GM19438 (cell line): ENCODE measurements around the gene NUB1.

Experiments
- ATAC-seq: cut with Tn5 transposase; IDR thresholded peaks from one replicate; pipeline ENCODE4 v1.9.1; 2021; ENCODE audit warnings: low read depth; ENCODE audit not compliant: unreplicated experiment

Gene NUB1

GRCh38 chr7:151374726-151375125 is 33.1 kb downstream of the NUB1 start:
- ATAC-seq = no peak

DNA sequence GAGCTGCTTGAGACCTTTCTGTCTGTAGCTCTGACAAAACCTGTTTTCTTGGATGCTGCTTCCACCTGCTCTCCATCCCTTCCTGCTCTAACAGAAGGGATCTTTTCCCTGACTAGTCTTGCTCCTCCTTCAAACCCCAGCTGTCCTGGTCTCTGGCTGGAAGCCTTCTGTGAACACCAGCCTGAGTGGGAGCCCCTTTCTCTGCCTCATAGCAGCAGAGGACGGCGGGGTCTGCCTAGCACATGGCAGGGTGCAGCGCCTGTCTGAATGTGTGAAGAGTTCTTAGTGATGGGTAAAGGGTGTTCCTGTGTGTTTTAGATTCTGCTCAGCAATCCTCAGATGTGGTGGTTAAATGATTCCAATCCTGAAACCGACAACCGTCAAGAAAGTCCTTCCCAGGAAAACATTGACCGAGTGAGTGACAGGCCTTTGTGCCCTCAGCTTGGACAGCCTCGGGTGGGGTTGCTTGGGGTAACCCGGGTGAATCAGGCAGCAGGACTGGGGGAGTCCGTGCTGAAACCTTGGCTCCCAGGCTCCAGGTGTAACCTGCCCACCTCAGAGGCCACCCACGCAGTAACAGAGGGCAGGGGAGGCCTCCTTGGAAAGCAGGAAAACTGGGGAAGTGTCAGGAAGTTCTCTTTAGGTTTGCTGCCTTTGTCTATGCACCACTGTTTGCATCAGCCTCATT is 34.1 kb downstream of the NUB1 start:
- no peak for ATAC-seq

DNA sequence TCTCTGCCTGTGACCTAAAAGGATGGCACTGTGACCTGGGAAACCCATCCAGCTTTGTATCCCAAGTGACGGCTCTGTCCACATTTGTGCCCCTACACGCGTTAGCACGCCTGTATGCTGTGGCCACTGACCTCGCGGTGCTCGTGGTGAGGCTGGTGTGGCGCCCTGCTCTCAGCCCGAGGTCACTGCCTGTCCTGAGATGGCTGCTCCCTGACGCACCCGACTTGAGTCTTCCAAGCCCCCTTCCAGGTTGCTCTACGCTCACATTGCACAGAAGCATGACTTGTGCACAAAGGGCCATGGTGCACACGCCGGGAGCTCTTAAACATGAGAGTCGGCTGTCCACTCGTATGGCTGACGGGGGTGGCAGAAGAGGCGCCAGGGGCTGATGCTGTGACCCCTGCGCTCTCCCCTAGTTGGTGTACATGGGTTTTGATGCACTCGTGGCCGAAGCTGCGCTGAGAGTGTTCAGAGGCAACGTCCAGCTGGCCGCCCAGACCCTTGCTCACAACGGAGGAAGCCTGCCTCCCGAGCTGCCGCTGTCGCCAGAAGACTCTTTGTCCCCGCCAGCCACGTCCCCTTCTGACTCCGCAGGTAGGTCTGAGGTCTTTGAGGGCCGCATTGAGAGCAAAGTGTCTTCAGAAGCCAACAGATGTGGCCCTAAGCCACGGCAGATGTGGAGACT is 34.7 kb downstream of the NUB1 start:
- no peak for ATAC-seq

- no peak for ATAC-seq
Measured at GRCh38 chr7:151377406-151377805, 35.8 kb downstream of the NUB1 start.

DNA sequence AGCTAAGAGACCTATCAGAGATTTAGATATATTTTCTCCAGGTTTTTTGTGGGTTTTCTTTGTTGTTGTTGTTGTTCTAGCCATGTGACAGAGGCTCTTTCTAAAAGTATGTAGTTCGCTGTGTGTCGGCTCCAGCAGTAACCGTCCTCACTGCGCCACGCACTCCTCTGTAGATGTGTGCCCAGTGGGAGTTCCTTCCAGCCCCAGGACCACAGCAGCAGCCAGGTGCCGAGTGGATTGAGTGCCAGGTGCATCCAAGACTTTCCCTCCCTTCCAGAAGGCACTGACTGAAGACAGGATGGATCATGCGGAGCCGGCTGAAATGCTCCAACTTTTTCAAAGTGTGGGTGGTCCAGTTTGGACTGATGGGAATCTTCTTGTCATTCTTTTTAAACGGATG is 36.4 kb downstream of the NUB1 start:
- ATAC-seq = no peak

- ATAC-seq = no peak
Measured at GRCh38 chr7:151378496-151379192, 37.0 kb downstream of the NUB1 start.

DNA sequence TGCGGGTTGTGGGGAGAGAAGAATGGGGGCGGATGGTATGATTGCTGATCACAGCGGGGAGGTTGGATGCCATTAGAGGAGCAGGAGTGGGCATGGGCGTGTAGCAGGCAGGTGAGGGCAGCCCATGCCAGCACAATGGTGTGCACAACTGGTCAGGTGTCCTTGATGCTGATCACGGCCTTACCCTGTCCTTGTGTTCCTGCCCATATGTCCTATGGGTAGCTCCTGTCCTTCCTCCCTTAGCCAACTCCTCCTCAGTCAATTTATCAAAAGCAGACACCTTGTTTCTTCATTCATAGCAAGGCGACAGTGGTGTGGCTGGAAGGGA is 37.5 kb downstream of the NUB1 start:
- ATAC-seq = no peak

DNA sequence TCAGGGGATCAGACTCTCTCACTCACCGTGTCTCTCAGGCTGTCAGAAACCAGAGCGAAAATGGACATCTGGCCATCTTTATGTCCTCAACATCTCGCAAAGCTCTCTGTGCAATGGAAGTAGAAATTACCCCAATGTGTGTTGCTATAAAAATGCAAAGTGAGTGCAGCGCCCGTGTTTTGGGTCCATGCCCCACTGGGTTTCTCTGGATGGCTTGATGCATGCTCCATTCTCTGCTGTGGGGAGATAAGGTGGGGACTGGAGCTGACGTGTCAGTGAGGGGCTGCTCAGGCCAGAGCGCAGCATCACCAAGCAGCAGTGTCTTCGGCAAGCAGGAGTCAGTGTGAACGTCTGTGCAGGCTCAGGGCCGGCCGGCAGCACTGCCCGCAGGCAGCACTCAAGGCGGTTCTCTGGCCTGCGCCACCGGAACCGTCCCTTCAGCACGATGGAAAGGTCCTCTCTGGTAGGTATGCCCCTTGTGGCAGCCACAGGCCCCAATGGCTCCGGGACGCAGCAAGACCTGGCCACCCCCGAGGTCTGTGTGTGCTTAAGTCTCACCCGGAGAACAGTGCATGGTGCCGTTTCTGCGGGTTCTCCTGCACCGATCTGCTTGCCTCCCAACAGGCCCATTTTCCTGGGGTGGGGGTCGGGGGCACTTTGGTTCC is 38.1 kb downstream of the NUB1 start:
- no peak for ATAC-seq

DNA sequence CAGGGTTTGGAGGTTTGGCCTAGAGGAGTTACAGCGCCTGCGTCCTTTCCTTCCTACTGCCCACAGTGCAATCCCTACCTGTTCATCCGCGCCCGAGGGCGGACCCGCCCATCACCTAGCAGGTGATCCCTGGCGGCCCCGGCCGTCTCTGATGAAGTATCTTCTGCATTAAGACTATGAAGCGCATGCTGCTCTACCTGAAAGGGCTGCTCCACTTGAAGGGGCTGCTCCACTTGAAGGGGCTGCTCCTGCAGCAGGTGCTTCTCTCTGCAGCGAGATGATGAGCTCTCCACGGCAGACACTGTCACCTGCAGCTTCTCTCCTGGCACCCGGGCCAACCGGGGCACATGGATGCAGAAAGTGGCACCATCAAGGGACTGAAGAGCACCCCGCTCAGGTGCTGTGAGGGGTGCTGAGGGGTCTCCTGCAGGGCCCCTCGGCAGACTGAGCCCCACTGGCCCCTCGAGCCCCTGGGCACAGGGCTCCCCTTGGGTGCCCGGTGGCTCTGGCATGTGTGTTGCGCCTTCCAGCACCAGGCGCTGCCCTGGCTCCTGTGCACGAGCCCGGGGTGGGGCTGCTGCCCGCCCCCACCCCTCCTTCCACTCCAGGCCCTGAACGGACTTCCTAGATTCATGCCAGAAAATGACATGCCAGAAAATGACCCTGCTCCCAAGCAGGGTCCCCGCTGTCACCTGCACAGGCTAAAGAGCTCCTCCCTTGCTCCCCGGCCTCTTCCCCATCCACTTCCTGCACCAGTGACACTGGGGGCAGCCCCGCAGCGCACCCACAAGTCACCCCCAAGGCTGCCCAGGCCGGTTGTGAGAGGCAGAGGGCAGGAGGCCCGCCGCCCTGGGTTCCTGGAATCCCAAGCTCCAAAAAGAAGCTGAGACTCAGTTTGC is 38.8 kb downstream of the NUB1 start:
- ATAC-seq = no peak

GRCh38 chr7:151381098-151381347 is 39.4 kb downstream of the NUB1 start:
- no peak for ATAC-seq

DNA sequence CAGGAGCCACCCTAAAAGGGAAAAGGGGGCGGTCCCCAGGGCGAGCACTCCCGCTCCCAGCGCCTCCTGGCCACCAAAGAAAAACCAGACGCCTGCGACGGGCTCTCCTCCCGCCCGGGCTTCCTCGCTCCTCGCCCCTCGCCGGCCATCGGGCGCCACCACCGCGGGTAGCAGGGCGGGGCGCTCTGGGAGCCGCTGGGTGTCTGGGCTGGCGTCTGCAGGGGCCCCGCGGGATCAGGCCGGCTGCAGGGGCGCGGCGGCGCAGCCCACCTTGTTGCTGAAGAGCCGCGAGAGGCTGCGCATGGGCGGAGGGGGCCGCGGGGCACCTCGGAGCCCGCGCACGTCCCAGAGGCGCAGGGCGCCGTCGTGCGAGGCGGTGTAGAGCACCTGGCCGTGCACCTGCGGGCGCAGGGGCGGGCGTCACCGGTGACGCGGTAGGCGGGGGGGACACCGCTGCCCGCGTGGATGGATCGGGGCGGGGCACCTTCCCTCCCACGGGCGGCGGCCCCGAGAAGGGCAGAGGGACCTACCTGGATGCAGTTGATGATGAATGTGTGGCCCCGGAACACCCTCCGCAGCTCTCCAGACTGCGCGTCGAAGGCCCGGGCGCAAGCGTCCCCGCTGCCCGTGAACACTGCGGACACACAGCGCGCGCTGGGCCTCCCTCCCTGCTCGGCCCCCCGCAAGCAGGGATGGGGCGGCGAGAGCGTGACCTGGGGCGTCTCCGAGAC is 39.9 kb downstream of the NUB1 start:
- ATAC-seq = no peak

DNA sequence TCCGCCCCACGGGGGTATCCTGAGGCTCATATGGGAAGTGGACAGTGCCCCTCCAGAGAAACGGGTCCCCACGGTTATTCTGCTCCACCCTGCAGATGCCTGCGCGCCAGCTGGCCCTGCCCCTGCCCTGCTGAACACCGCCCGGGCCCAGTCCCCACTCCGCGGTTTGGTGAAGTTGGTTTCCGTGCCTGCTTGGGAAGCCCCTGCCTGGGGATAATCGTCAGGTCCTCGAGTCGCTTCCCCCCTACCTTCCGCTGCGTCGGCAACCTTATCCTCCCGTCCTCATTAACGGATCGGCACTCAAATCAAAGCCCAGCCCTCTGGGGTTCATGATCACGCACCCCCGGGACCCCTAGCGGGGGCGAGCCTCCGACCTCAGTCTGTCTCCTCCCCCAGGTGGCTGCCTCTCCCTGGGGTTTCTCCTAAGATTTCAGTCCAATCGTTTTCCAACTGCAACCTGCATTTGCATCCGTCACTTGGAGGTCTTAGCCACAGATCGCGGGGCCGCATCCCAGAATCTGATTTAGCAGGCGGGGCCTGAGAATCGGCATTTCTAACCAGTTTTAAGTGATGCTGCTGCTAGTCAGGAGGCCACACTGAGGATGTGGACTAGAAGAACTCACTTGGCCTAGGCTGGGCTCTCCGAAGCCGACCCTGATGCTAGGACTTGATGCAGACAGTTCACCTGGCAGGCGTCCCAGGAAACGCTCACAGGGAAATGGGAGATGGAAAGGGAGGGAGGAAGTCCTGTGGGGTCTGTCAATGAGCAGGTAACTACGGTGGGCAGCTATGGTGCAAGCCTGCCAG is 40.7 kb downstream of the NUB1 start:
- ATAC-seq = no peak

DNA sequence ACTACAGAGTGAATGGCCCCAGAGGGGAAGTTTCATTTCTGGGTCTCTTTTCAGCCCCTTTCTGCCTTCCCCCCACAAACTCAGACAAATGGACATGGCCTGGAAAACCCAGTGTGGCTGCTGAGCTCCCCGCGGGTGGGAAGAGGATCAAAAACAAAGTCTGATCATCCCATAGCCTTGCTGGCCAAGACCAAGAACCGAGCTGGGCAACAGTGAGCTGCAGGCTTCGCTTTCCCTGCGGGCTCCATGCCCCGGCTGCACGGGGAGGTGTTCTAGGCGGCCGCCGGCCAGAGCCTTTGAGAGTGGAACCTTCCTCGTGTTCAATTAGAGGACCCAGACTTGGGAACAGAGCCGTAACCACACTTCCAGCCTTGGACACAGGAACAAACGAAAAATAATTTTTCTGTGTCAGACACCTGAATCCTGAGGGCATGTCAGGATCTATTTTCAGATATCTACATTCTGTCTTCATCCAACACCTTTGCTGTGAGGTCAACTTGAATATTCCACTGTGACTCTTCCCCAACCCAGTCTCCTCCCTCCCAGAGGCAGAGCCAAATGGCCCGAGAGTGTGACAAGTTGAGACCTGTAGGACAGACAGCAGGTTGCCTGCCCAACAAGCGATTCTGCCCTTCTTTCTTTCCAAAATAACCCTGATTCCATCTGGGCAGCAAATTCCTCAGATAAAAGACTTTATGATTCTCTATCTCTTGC is 42.2 kb downstream of the NUB1 start:
- ATAC-seq = no peak

GRCh38 chr7:151384352-151384697 is 42.7 kb downstream of the NUB1 start:
- ATAC-seq = no peak

GRCh38 chr7:151384776-151385625 is 43.4 kb downstream of the NUB1 start:
- ATAC-seq = no peak

DNA sequence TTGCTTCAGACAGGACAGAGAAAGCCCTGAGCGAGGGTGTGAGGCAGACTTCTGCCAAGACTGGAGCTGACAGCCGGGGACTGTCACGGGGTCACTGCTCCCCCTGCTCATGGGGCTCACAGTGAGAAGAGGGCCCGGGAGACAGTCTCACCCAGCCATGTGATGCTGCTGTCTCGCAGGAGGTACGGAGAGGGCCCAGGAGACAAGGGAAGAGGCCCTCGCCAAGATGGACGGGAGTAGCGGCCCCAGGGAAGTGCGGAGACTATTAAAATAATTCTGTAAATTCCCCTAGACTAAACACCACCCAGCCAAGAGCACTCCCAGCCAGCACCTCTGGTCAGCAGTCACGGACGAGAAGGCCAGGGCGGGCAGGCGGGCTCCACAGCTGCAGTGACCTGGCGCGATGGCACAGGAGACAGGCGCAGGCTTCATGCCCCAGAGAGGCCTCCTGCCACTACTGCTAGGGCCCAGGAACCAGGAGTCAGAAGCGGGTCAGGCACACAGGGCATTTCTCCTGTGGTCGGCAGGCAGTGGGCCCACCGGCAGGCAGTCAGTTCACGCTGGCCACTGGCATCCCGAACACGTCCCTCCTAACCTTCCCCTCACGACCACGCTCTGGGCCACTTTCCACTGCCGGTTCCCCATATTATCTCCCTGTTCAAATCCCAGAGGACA is 44.2 kb downstream of the NUB1 start:
- ATAC-seq = no peak
